COLO829 (cell line): Measurements from ENCODE around the gene POU3F2.

Experiments
- DNase-seq: peaks from one replicate; pipeline ENCODE4 v3.0.0; 2012; ENCODE audit warnings: low spot score

The POU3F2 gene

GRCh38 chr6:98834060-98835031 lies at the start of gene POU3F2:
Gene POU3F2 (plus strand): TSS chr6:98834574. CDS start chr6:98834874, 300 bp downstream.
- DNase-seq = peak; percentile 97

GRCh38 chr6:98787435-98787834 lies 46.9 kb upstream of the POU3F2 start:
- peak; percentile 85 for DNase-seq

- DNase-seq = peak; percentile 42
These were observed 46.4 kb upstream of the POU3F2 start for GRCh38 chr6:98787961-98788360.

- DNase-seq = no peak
These were observed 40.0 kb upstream of the POU3F2 start for GRCh38 chr6:98794307-98794842.

- no peak for DNase-seq
These were observed 37.0 kb upstream of the POU3F2 start for GRCh38 chr6:98797217-98797994.

GRCh38 chr6:98800866-98801265 lies 33.5 kb upstream of the POU3F2 start:
- no peak for DNase-seq

GRCh38 chr6:98808541-98809210 lies 25.7 kb upstream of the POU3F2 start:
- peak; percentile 79 for DNase-seq

GRCh38 chr6:98812220-98812619 lies 22.2 kb upstream of the POU3F2 start:
- peak; percentile 60 for DNase-seq

- no peak for DNase-seq
These were observed 17.6 kb upstream of the POU3F2 start for GRCh38 chr6:98816799-98817198.

GRCh38 chr6:98821756-98822405 lies 12.5 kb upstream of the POU3F2 start:
- no peak for DNase-seq

GRCh38 chr6:98823428-98824161 lies 10.8 kb upstream of the POU3F2 start:
- DNase-seq = no peak

GRCh38 chr6:98824162-98824901 lies 10.0 kb upstream of the POU3F2 start:
- no peak for DNase-seq

- DNase-seq = no peak
These were observed 9.3 kb upstream of the POU3F2 start for GRCh38 chr6:98824902-98825599.

- no peak for DNase-seq
These were observed 8.7 kb upstream of the POU3F2 start for GRCh38 chr6:98825600-98826230.

GRCh38 chr6:98827295-98828159 lies 6.8 kb upstream of the POU3F2 start:
- peak; percentile 74 for DNase-seq

- no peak for DNase-seq
These were observed 6.1 kb upstream of the POU3F2 start for GRCh38 chr6:98828211-98828788.

GRCh38 chr6:98828941-98829411 lies 5.4 kb upstream of the POU3F2 start:
- DNase-seq = no peak
